ENCODE results near the gene MTRF1L. TPM values are rescaled to one million over a fixed set of nuclear protein-coding genes. Genes with fewer than 3 reads are reported as not detected.

Gene MTRF1L
- total and polyA plus RNA-seq, 2 donors (not counting 1 experiment from before 2014, with no cell fraction given), result 9.8 to 24.0 TPM

- ATAC-seq (ENCODE audit: low read depth) (no peak), DNase-seq (no peak)
- H3K4me1 Mint-ChIP-seq, result no peaks in the 10 kb centered on the region
- H2AFZ ChIP-seq (ENCODE audit: insufficient read depth, low read depth, low read length, poor library complexity, severe bottlenecking), result no peak overlapping the region
- H3K9ac ChIP-seq (ENCODE audit: low read length), result no peak overlapping the region
- TF ChIP-seq EZH2 (IDR thresholded peaks at IDR 0.05; ENCODE audit: borderline replicate concordance, insufficient read depth, low read depth, low read length, poor library complexity, severe bottlenecking) (no peak), CTCF (IDR thresholded peaks at IDR 0.05) (no peak)
- no peaks in the 10 kb centered on the region for H3K79me2 ChIP-seq (ENCODE audit: control insufficient read depth, insufficient read depth, low read length)
- no peak overlapping the region for H3K4me3 Mint-ChIP-seq
- peaks cover 11% of the 10 kb centered on the region for H3K27me3 Mint-ChIP-seq
- H3K27ac ChIP-seq (ENCODE audit: low read length in 2 of 2), result no peak overlapping the region
- H3K27ac Mint-ChIP-seq, result no peak overlapping the region
- no peaks in the 10 kb centered on the region for H3K36me3 ChIP-seq (replicated peaks in 1 of 2; ENCODE audit: control extremely low read depth in 1 of 2, control insufficient read depth in 1 of 2, extremely low read depth in 1 of 2, insufficient read depth in 2 of 2, low read length in 1 of 2)
- H3K9me3 Mint-ChIP-seq (ENCODE audit: insufficient read depth), result no peaks in the 10 kb centered on the region
- H3K4me1 ChIP-seq (ENCODE audit: control insufficient read depth in 2 of 2, insufficient read depth in 2 of 2, low read length in 2 of 2), result no peaks in the 10 kb centered on the region
- no peaks in the 10 kb centered on the region for H3K27me3 ChIP-seq (replicated peaks in 1 of 4; ENCODE audit: control extremely low read depth in 1 of 4, control insufficient read depth in 3 of 4, insufficient read depth in 4 of 4, low read length in 3 of 4)
- no peak overlapping the region for H3K4me3 ChIP-seq (ENCODE audit: control extremely low read depth in 1 of 5, extremely low read depth in 1 of 5, insufficient read depth in 1 of 5, low read depth in 2 of 5, low read length in 4 of 5)
- ChIA-PET POLR2A (no interaction called here), CTCF (interaction anchor here (1.1 kb wide), 1 partner anchor 18 kb away, joined by 3 read pairs; no protein-coding TSS in a partner anchor)
- intact Hi-C loops (cut with micrococcal nuclease), result no loop called here
- no peaks in the 10 kb centered on the region for H4K20me1 ChIP-seq (ENCODE audit: control insufficient read depth, insufficient read depth, low read length, poor library complexity, severe bottlenecking)
- no peaks in the 10 kb centered on the region for H3K9me3 ChIP-seq (ENCODE audit: control extremely low read depth in 1 of 3, control insufficient read depth in 2 of 3, insufficient read depth in 1 of 3, low read length in 2 of 3)
- no peak overlapping the region for H3K4me2 ChIP-seq (replicated peaks; ENCODE audit: low read depth, low read length, poor library complexity, severe bottlenecking)
Measured at GRCh38 chr6:153045271-153045670, 42.8 kb upstream of the MTRF1L start.

GRCh38 chr6:153044295-153044694 is 41.8 kb upstream of the MTRF1L start:
- no peaks in the 10 kb centered on the region for H3K79me2 ChIP-seq (ENCODE audit: control insufficient read depth, insufficient read depth, low read length)

More at GRCh38 chr6:153044295-153044694, 41.8 kb upstream of the MTRF1L start:
- Histone ChIP-seq H4K20me1 (ENCODE audit: control insufficient read depth, insufficient read depth, low read length, poor library complexity, severe bottlenecking) (no peaks in the 10 kb centered on the region), H3K9ac (ENCODE audit: low read length) (no peak overlapping the region), H3K27ac (ENCODE audit: low read length in 2 of 2) (no peak overlapping the region), H3K4me2 (replicated peaks; ENCODE audit: low read depth, low read length, poor library complexity, severe bottlenecking) (no peak overlapping the region), H3K9me3 (ENCODE audit: control extremely low read depth in 1 of 3, control insufficient read depth in 2 of 3, insufficient read depth in 1 of 3, low read length in 2 of 3) (no peaks in the 10 kb centered on the region), H3K4me1 (ENCODE audit: control insufficient read depth in 2 of 2, insufficient read depth in 2 of 2, low read length in 2 of 2) (no peaks in the 10 kb centered on the region), H3K36me3 (replicated peaks in 1 of 2; ENCODE audit: control extremely low read depth in 1 of 2, control insufficient read depth in 1 of 2, extremely low read depth in 1 of 2, insufficient read depth in 2 of 2, low read length in 1 of 2) (no peaks in the 10 kb centered on the region), H3K4me3 (ENCODE audit: control extremely low read depth in 1 of 5, extremely low read depth in 1 of 5, insufficient read depth in 1 of 5, low read depth in 2 of 5, low read length in 4 of 5) (no peak overlapping the region), H3K27me3 (replicated peaks in 1 of 4; ENCODE audit: control extremely low read depth in 1 of 4, control insufficient read depth in 3 of 4, insufficient read depth in 4 of 4, low read length in 3 of 4) (no peaks in the 10 kb centered on the region), H2AFZ (ENCODE audit: insufficient read depth, low read depth, low read length, poor library complexity, severe bottlenecking) (no peak overlapping the region)
- POLR2A ChIA-PET, result no interaction called here
- Mint-ChIP-seq H3K27me3 (peaks cover 11% of the 10 kb centered on the region), H3K4me1 (no peaks in the 10 kb centered on the region), H3K27ac (no peak overlapping the region), H3K4me3 (no peak overlapping the region), H3K9me3 (ENCODE audit: insufficient read depth) (no peaks in the 10 kb centered on the region)
- ATAC-seq (ENCODE audit: low read depth) (no peak), DNase-seq (no peak)
- CTCF ChIA-PET, result interaction anchor here (1.1 kb wide), 1 partner anchor 17 kb away, joined by 3 read pairs; no protein-coding TSS in a partner anchor
- no CpG with 5 or more reads among the region's 4 CpGs for WGBS (ENCODE audit: insufficient coverage)
- intact Hi-C loops (cut with micrococcal nuclease), result no loop called here
- TF ChIP-seq CTCF (IDR thresholded peaks at IDR 0.05) (no peak), EZH2 (IDR thresholded peaks at IDR 0.05; ENCODE audit: borderline replicate concordance, insufficient read depth, low read depth, low read length, poor library complexity, severe bottlenecking) (no peak)

Data from B cell (primary cell).